HepG2 (cell line): ENCODE measurements around the gene NOL4. TPM values are rescaled to one million over a fixed set of nuclear protein-coding genes. Genes with fewer than 3 reads are reported as not detected.

Experiments used
- ATAC-seq: fragments of 200-7000 bp; cut with Tn5 transposase; 3 replicates; pipeline ENCODE4 v1.9.1; 2020; ENCODE audit warnings: mild to moderate bottlenecking, moderate library complexity
- BruUV-seq: library from RNA; stranded (reverse); fragments of 400-500 nt; replicated peaks from 2 replicates; lab custom pipeline; 2021; lab: Mats Ljungman, UMichigan
- CTCF ChIA-PET: fragments of 300-600 bp; formaldehyde crosslinking; extraction: SDS; loops from one replicate; lab custom pipeline; 2021; ENCODE audit warnings: low total read pairs, inconsistent platforms, low intra/inter-chr PET ratio; lab: Yijun Ruan, JAX
- POLR2A ChIA-PET: fragments of 350-600 bp; sonication (Branson Sonifier 250); formaldehyde crosslinking; loops from one replicate; lab custom pipeline; 2020; ENCODE audit warnings: antibody characterized with exemption, inconsistent platforms; lab: Yijun Ruan, JAX
- DNase-seq: peaks from one replicate; pipeline ENCODE4 v3.0.0-alpha.2; 2015; ENCODE audit warnings: low spot score
- FAIRE-seq: peaks from 3 replicates; lab custom pipeline; 2011; peaks lifted over from hg19 to GRCh38; lab: Jason Lieb, UNC
- H2AFZ ChIP-seq: one replicate; pipeline ENCODE4 v1.6.1; 2011; ENCODE audit warnings: low read length, inconsistent platforms
- H3K27ac ChIP-seq: fragments of 300-600 bp; 3 replicates; pipeline ENCODE4 v1.8.0; 2011; ENCODE audit warnings: mixed run types, mild to moderate bottlenecking, mixed read lengths, low read length, inconsistent platforms; ENCODE audit not compliant: insufficient read depth; ENCODE audit errors: extremely low read length
- H3K27me3 ChIP-seq, 2 experiments: fragments of 200-600 bp in 1 of 2; 2 replicates in 1 of 2; 3 replicates in 1 of 2; pipeline versions ENCODE4 v1.6.0 to v1.8.0; 2011; ENCODE audit warnings: low read length in 2 of 2, mild to moderate bottlenecking in 2 of 2, moderate library complexity in 2 of 2, inconsistent platforms in 1 of 2; ENCODE audit not compliant: insufficient read depth in 2 of 2, control insufficient read depth in 1 of 2
- H3K36me3 ChIP-seq, 2 experiments: fragments of 200-600 bp in 1 of 2; replicated peaks in 1 of 2; 2 replicates in 1 of 2; 3 replicates in 1 of 2; pipeline versions ENCODE4 v1.5.1 to v1.8.0; 2011; ENCODE audit warnings: low read length in 2 of 2, inconsistent platforms in 1 of 2; ENCODE audit not compliant: insufficient read depth in 2 of 2, control insufficient read depth in 1 of 2
- H3K4me1 ChIP-seq: 2 replicates; pipeline ENCODE4 v1.5.1; 2012; ENCODE audit warnings: low read length, inconsistent platforms; ENCODE audit not compliant: insufficient read depth
- H3K4me2 ChIP-seq: 2 replicates; pipeline ENCODE4 v1.6.0; 2011; ENCODE audit warnings: low read depth, low read length, inconsistent platforms
- H3K4me3 ChIP-seq, 3 experiments: fragments of 200-600 bp in 1 of 3; sonication (generic), shearing (Covaris generic) in 1 of 3; replicated peaks in 1 of 3; 2 replicates each; pipeline ENCODE4 v1.5.1; 2011 to 2016; ENCODE audit warnings: low read length in 3 of 3, inconsistent platforms in 2 of 3, low read depth in 2 of 3, mild to moderate bottlenecking in 2 of 3, control low read depth in 1 of 3, mixed read lengths in 1 of 3; ENCODE audit not compliant: insufficient read depth in 1 of 3
- H3K79me2 ChIP-seq: one replicate; pipeline ENCODE4 v1.6.1; 2011; ENCODE audit warnings: low read length, inconsistent platforms; ENCODE audit not compliant: insufficient read depth
- H3K9ac ChIP-seq: 2 replicates; pipeline ENCODE4 v1.6.0; 2011; ENCODE audit warnings: mild to moderate bottlenecking, low read depth, low read length, inconsistent platforms; ENCODE audit not compliant: insufficient read depth
- H3K9me3 ChIP-seq: 2 replicates; pipeline ENCODE4 v1.5.1; 2012; ENCODE audit warnings: mild to moderate bottlenecking, low read length
- H4K20me1 ChIP-seq: 2 replicates; pipeline ENCODE4 v1.6.0; 2011; ENCODE audit warnings: inconsistent platforms, mild to moderate bottlenecking, low read length, moderate library complexity; ENCODE audit not compliant: insufficient read depth
- GZF1 ChIP-seq: sonication (generic); formaldehyde crosslinking; IDR thresholded peaks from 2 replicates; pipeline ENCODE4 v1.5.1; 2020; ENCODE audit warnings: mild to moderate bottlenecking, missing genetic modification reagents
- HMG20A ChIP-seq: IDR thresholded peaks from 2 replicates; pipeline ENCODE4 v1.6.1; 2016; ENCODE audit warnings: borderline replicate concordance
- HNRNPK ChIP-seq: fragments of 200-400 bp; formaldehyde crosslinking; IDR thresholded peaks from 2 replicates; pipeline ENCODE4 v1.6.1; 2018; ENCODE audit warnings: low read length, low read depth, moderate library complexity, mild to moderate bottlenecking; ENCODE audit not compliant: poor library complexity, severe bottlenecking
- NR3C1 ChIP-seq: sonication (generic); formaldehyde crosslinking; IDR thresholded peaks from 2 replicates; pipeline ENCODE4 v1.4.0; 2020; ENCODE audit warnings: missing genetic modification reagents
- UBTF ChIP-seq: sonication (generic); formaldehyde crosslinking; IDR thresholded peaks from 2 replicates; pipeline ENCODE4 v1.4.0; 2020; ENCODE audit warnings: mild to moderate bottlenecking, missing genetic modification reagents
- ZNF468 ChIP-seq: sonication (generic); formaldehyde crosslinking; IDR thresholded peaks from 2 replicates; pipeline ENCODE4 v1.8.0; 2022; ENCODE audit warnings: mild to moderate bottlenecking, moderate library complexity, missing genetic modification reagents
- ZNF510 ChIP-seq: sonication (generic); formaldehyde crosslinking; IDR thresholded peaks from 2 replicates; pipeline ENCODE4 v1.4.0; 2020; ENCODE audit warnings: low read depth, mild to moderate bottlenecking, missing genetic modification reagents
- ZNF605 ChIP-seq: sonication (generic); formaldehyde crosslinking; IDR thresholded peaks from 2 replicates; pipeline ENCODE4 v1.8.0; 2022; ENCODE audit warnings: mild to moderate bottlenecking, missing genetic modification reagents
- ZNF790 ChIP-seq: sonication (generic); formaldehyde crosslinking; IDR thresholded peaks from 2 replicates; pipeline ENCODE4 v1.8.0; 2022; ENCODE audit warnings: missing genetic modification reagents, mild to moderate bottlenecking, borderline replicate concordance
- WGBS: methylation state at CpG from one replicate; pipeline ENCODE4 v1.1.6; 2017; ENCODE audit warnings: low lambda C conversion rate; 5-methylcytosine and 5-hydroxymethylcytosine counted together
- in situ Hi-C: cut with HindIII; loops from 2 replicates; pipeline ENCODE4 v1.10.0; 2017; ENCODE audit warnings: low pct_unique_long_range_greater_than_20kb; ENCODE audit not compliant: extremely low pct_ligation_motif_present
- intact Hi-C: fragments of 100-400 bp; cut with micrococcal nuclease; formaldehyde crosslinking; loops from one replicate; pipeline ENCODE4 v1.10.0; 2022; ENCODE audit not compliant: unreplicated experiment
- polyA plus RNA-seq, 8 experiments: library from polyadenylated mRNA; depleted of rRNA in 3 of 8; stranded (reverse) in 7 of 8; unstranded in 1 of 8; fragments of >200 nt; fragmentation: Illumina TruSeq in 4 of 8; extraction: Trizol in 4 of 8; gene quantifications; 2 replicates each; pipeline versions ENCODE4 v1.2.1 to v1.2.3, GENCODE V29; 2011 to 2016; ENCODE audit warnings: low read depth in 4 of 8, missing spikeins in 1 of 8, mixed read lengths in 1 of 8; ENCODE audit not compliant: insufficient read depth in 1 of 8
- total RNA-seq, 5 experiments: library from RNA; depleted of rRNA; stranded (reverse); fragments of >200 nt; fragmentation: Illumina TruSeq; extraction: Trizol; gene quantifications; 2 replicates each; pipeline ENCODE4 v1.2.3, GENCODE V29; 2016; ENCODE audit warnings: low read depth in 1 of 5
- TF ChIP-seq, protein P1 (sequence below): sonication (generic); formaldehyde crosslinking; IDR thresholded peaks from 2 replicates; pipeline ENCODE4 v1.4.0; 2020; ENCODE audit warnings: missing genetic modification reagents; ENCODE audit errors: not compliant biosample characterization
- TF ChIP-seq, protein P2 (sequence below): IDR thresholded peaks from 2 replicates; pipeline ENCODE4 v1.6.1; 2018; ENCODE audit warnings: missing genetic modification reagents
- TF ChIP-seq, protein P3 (sequence below): sonication (generic); formaldehyde crosslinking; IDR thresholded peaks from 2 replicates; pipeline ENCODE4 v1.5.1; 2020; ENCODE audit warnings: mild to moderate bottlenecking, missing genetic modification reagents, moderate library complexity

The NOL4 gene
- total and polyA plus RNA-seq, 2 of the 13 experiments (the other 11 are each of a cell fraction or from before 2014, with no cell fraction given), result 1.8 TPM; not detected in 1

DNA sequence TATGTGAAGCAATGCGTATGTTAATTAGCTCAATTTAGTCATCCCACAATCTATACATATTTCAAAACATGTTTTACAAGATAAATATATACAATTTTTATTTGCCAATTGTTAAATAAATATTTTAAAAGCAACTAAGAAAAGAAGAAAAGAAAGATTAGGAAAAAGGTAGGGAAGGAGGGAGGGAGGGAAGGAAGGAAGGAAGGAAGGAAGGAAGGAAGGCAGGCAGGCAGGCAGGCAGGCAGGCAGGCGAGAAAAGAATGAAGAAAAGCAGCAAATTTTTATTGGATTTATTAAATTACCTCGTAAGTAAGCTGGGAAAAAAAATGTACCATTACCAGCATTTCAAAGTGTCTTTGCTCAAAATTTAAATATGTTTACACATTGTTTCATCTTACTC, 30.5 kb downstream of the NOL4 start:
- Histone ChIP-seq H3K79me2 (no peaks in the 10 kb centered on the region), H3K9me3 (no peaks in the 10 kb centered on the region), H2AFZ (no peak overlapping the region), H3K4me1 (no peaks in the 10 kb centered on the region), H3K27ac (no peak overlapping the region), H3K27me3 (no peaks in the 10 kb centered on the region), H3K4me2 (no peak overlapping the region), H3K36me3 (no peaks in the 10 kb centered on the region), H3K9ac (no peak overlapping the region), H4K20me1 (no peaks in the 10 kb centered on the region), H3K4me3 (no peak overlapping the region)
- in situ Hi-C loops (no loop called here), intact Hi-C loops (no loop called here)
- BruUV-seq, result no TSS peak
- WGBS, result 3% methylated on average over 3 of the region's 3 CpGs
- CTCF ChIA-PET, result no interaction called here
- no peak for FAIRE-seq
- ATAC-seq, result no peak
- POLR2A ChIA-PET, result no interaction called here
- no peak for TF ChIP-seq ZNF605 (CRISPR knock-in tag)
- peak; percentile 76 for TF ChIP-seq HNRNPK
- no peak for DNase-seq

DNA sequence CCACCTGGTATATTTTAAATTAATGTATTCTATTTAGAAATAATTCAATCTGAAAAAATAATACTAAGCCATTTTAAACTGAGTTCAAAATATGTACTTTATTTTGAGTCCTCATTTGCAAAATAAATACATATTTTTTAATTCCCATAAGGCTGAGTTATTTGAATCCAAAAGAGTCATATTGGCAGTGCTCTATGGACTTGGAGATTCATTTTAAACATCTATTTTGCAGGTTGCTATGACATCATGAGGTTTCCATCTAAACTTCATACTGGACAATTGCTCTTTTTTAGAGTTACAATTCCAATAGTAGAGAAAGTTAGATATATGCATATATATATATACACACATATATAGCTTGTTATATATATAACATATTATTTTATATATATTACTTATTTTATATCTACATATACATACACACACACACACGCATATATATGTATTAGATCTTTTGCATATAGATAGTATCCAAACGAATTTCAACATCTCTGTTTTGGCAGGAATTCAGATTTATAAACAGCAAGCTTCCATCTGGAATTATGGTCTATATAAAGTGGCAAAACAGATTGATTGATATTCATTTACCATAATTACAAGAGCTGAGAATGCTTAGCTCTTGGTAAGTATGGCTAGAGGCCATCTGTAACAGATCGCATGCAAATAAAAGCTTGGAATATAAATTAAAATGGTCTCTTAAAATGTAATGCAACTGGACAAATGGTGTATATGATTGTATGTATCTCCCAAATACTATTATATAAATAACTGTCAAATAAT, 34.9 kb downstream of the NOL4 start:
- FAIRE-seq, result no peak
- 32% methylated on average over 3 of the region's 3 CpGs for WGBS
- Histone ChIP-seq H3K79me2 (no peaks in the 10 kb centered on the region), H3K4me1 (no peaks in the 10 kb centered on the region), H3K9me3 (no peaks in the 10 kb centered on the region), H3K4me2 (no peak overlapping the region), H3K36me3 (no peaks in the 10 kb centered on the region), H4K20me1 (no peaks in the 10 kb centered on the region), H3K27me3 (no peaks in the 10 kb centered on the region), H3K4me3 (no peak overlapping the region), H3K27ac (no peak overlapping the region), H2AFZ (no peak overlapping the region), H3K9ac (no peak overlapping the region)
- POLR2A ChIA-PET, result no interaction called here
- TF ChIP-seq, protein P1, sequence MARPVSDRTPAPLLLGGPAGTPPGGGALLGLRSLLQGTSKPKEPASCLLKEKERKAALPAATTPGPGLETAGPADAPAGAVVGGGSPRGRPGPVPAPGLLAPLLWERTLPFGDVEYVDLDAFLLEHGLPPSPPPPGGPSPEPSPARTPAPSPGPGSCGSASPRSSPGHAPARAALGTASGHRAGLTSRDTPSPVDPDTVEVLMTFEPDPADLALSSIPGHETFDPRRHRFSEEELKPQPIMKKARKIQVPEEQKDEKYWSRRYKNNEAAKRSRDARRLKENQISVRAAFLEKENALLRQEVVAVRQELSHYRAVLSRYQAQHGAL (CRISPR knock-in tag), result no peak
- TF ChIP-seq, protein P2, sequence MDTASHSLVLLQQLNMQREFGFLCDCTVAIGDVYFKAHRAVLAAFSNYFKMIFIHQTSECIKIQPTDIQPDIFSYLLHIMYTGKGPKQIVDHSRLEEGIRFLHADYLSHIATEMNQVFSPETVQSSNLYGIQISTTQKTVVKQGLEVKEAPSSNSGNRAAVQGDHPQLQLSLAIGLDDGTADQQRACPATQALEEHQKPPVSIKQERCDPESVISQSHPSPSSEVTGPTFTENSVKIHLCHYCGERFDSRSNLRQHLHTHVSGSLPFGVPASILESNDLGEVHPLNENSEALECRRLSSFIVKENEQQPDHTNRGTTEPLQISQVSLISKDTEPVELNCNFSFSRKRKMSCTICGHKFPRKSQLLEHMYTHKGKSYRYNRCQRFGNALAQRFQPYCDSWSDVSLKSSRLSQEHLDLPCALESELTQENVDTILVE, result no peak
- TF ChIP-seq ZNF468 (CRISPR knock-in tag) (no peak), UBTF (no peak), GZF1 (CRISPR knock-in tag) (no peak), NR3C1 (CRISPR knock-in tag) (no peak), ZNF510 (CRISPR knock-in tag) (no peak), ZNF790 (CRISPR knock-in tag) (no peak), HMG20A (CRISPR knock-in tag) (no peak)
- TF ChIP-seq, protein P3, sequence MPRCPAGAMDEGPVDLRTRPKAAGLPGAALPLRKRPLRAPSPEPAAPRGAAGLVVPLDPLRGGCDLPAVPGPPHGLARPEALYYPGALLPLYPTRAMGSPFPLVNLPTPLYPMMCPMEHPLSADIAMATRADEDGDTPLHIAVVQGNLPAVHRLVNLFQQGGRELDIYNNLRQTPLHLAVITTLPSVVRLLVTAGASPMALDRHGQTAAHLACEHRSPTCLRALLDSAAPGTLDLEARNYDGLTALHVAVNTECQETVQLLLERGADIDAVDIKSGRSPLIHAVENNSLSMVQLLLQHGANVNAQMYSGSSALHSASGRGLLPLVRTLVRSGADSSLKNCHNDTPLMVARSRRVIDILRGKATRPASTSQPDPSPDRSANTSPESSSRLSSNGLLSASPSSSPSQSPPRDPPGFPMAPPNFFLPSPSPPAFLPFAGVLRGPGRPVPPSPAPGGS (CRISPR knock-in tag), result no peak
- no peak for DNase-seq
- CTCF ChIA-PET, result no interaction called here
- no peak for ATAC-seq
- BruUV-seq, result no TSS peak
- in situ Hi-C loops (no loop called here), intact Hi-C loops (no loop called here)
